Retinal pigment epithelial cell (primary cell): Measurements from ENCODE around the gene TCN2.
"Not testable (repeated sequence)": the region's sequence is repeated elsewhere in the genome, so short reads cannot be mapped to it uniquely, and the experiment has no call there.

ENCODE experiments used
- DNase-seq: peaks from one replicate; pipeline ENCODE4 v3.0.0-alpha.2; 2010; ENCODE audit warnings: low read depth
- H3K4me3 ChIP-seq: 2 replicates; pipeline ENCODE4 v1.5.1; 2011; ENCODE audit warnings: mild to moderate bottlenecking, low read length, control low read depth, moderate library complexity
- TF ChIP-seq, protein P1 (sequence below): conservative IDR thresholded peaks from 2 replicates; pipeline ENCODE4 v1.5.1; 2011; ENCODE audit warnings: low read depth, low read length, control low read depth, inconsistent platforms

TCN2 gene

DNA sequence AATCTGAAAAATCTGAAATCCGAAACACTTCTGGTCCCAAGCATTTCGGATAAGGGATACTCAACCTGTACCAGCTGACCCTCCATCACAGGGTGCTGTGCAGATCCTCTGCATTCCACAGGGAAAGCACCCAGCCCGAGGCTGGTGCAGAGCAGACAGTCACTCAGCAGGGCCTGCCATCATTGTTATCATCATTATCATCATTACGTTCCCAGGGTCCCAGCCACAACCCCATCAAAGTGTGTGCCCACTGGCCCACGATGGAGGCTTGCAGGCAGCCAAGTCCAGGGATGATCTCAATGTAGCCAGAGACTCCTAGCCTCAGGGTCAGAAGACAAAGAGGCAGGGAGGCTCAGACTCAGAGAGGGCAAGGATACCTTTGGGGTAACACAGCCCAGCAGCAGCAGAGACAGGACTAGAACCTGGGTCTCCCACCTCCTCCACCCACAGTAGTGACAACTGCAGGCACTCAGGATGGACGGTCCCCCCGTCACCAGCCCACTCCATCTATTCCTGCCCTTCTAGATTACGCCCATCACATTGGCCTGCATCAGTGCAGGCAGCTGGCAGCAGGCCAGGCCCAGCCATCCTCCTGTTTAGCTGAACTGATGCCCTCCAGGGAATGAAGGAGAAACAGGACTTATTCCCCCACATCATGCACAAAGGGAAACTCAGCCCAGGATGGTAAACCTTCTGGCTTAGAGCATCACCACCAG lies 42.8 kb upstream of the TCN2 start:
- TF ChIP-seq, protein P1, sequence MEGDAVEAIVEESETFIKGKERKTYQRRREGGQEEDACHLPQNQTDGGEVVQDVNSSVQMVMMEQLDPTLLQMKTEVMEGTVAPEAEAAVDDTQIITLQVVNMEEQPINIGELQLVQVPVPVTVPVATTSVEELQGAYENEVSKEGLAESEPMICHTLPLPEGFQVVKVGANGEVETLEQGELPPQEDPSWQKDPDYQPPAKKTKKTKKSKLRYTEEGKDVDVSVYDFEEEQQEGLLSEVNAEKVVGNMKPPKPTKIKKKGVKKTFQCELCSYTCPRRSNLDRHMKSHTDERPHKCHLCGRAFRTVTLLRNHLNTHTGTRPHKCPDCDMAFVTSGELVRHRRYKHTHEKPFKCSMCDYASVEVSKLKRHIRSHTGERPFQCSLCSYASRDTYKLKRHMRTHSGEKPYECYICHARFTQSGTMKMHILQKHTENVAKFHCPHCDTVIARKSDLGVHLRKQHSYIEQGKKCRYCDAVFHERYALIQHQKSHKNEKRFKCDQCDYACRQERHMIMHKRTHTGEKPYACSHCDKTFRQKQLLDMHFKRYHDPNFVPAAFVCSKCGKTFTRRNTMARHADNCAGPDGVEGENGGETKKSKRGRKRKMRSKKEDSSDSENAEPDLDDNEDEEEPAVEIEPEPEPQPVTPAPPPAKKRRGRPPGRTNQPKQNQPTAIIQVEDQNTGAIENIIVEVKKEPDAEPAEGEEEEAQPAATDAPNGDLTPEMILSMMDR: no peak
- DNase-seq: no peak
- H3K4me3 ChIP-seq: no peak overlapping the region

DNA sequence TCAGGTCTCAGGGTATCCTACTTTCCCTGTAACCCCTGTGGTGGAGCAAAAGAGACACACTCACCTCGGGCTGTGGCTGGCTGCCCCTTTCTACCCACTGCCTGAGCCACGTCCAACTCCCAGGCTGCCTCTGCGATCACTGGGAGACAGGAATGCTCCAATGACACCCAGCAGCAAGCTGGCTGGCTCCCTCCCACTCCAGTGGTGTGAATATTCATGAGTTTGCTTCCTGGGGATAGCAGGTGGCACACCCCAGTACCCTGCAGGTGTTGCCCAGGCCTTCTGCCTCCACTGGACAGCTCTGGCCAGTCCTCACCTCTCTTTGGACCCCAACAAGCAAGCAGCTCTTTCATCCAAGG lies 42.2 kb upstream of the TCN2 start:
- TF ChIP-seq, protein P1: no peak
- no peak overlapping the region for H3K4me3 ChIP-seq
- no peak for DNase-seq

DNA sequence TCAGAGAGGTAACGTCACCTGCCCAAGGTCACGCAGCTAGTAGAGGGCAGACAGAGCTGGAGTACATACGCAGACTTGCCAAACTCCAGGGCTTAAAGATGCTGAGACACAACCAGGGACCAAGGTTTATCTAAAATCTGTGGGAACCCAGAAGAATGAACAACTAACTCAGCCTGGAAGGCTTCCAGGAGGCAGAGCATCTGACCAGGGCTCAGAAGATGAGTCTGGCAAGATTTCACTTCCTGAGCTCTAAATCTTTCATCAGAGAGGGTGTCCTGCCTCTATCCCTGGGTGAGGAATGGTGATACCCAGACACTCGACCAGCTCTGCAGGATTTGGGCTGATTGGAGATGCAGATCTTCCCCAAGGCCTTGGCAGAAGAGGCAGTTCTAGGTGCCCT lies 41.6 kb upstream of the TCN2 start:
- DNase-seq: no peak
- H3K4me3 ChIP-seq: no peak overlapping the region
- TF ChIP-seq, protein P1: no peak

DNA sequence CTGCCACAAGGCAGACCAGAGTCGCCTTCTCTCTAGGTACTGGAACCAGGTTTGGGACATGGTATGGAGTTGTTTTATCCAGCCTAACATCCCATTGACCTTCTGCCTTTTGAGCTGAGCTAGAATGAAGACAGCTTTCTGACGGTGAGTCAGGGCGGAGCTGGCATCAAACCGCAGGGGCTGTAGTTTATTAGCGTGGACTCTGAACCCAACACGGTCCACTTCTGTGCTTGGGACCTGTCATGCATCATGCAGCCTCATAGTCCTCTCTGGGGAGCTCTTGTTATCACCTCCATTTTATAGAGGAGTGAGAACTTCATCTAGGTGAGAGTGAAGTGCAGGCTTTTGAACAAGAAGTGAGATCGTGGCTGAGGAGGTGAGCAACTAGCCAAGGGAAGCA lies 40.8 kb upstream of the TCN2 start:
- TF ChIP-seq, protein P1: no peak
- DNase-seq: no peak
- no peak overlapping the region for H3K4me3 ChIP-seq

DNA sequence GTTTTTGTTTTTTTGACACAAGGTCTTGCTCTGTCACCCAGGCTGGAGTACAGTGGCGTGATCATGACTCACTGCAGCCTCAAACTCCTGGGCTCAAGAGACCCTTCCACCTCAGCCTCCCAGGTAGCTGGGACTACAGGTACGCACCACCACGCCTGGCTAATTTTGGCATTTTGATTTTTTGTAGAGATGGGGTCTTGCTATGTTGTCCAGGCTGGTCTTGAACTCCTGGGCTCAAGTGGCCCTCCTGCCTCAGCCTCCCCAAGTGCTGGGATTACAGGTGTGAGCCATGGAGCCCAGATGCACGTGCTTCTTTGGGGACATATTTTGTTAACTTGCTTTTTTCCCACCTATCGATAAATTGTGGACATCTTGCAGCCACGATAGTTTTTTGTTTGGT lies 39.7 kb upstream of the TCN2 start:
- DNase-seq, H3K4me3 ChIP-seq: not testable (repeated sequence)

DNA sequence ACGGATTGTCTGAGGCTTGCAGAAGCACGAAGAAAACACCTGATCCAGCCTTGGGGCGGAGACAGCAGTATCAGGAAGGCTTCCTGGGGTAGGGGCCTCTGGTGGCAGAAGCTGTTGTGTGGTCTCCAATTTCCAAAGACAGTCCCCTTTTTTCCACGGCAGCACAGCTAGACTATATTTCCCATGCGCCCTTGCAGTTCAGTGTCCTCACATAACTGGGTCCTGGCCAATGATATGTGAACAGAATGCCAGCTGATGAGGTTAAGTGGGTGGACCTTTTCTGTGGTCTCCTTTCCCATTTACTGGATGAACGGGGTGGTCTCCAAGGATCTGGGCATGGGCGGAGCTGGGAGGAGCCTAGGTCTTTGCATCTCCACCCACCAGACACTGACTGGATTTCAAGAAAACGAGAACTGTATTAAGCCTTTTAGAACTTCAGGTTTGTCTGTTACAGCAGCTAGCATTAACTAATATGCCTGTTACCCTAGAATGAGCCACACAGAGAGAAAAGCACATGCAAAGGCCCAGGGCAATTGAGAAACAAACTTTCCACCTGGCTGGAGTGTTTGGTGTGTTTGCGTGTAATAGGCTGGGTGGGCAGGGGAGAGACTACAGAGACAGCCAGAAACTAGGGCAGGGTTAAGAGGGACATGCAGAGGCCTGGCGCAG lies 38.7 kb upstream of the TCN2 start:
- TF ChIP-seq, protein P1: no peak
- DNase-seq: no peak
- H3K4me3 ChIP-seq: no peak overlapping the region

DNA sequence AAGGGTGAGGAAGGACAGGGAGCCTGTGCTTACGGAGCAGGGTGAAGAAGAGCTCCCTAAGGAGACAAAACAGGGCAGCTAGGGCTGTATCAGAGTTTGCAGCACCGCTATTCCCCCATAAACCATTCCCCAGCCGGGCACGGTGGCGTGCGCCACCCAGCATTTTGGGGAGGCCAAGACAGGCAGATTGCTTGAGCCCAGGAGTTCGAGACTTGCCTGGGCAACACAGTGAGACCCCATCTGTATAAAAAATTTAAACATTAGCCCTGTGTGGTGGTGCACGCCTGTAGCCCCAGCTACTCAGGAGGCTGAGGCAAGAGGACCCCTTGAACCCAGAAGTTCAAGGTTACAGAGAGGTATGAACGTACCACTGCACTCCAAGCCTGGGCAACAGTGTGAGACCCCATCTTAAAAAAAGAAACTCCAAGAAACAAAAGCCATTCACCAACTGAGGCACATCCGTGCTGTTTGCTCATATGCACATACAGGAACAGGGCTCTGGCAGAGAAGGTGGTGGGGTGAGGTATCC lies 37.2 kb upstream of the TCN2 start:
- DNase-seq: no peak
- H3K4me3 ChIP-seq: no peak overlapping the region
- TF ChIP-seq, protein P1: no peak
